Fibroblast of lung (primary cell): ENCODE data around the gene CFAP53. TPM values are rescaled to one million over a fixed set of nuclear protein-coding genes. Genes with fewer than 3 reads are reported as not detected.
"Not testable (repeated sequence)": the region's sequence is repeated elsewhere in the genome, so short reads cannot be mapped to it uniquely, and the experiment has no call there.

Experiments used
- DNase-seq, 2 donors: peaks; one replicate each; pipeline versions ENCODE4 v3.0.0 to v3.0.0-alpha.2; 2010; ENCODE audit warnings: low read depth in 2 of 2
- H2AFZ ChIP-seq: 2 replicates; pipeline ENCODE4 v1.5.1; 2012; ENCODE audit warnings: low read length, control low read depth, inconsistent platforms
- H3K27ac ChIP-seq: 2 replicates; pipeline ENCODE4 v1.5.1; 2011; ENCODE audit warnings: low read length, control low read depth; ENCODE audit not compliant: insufficient read depth
- H3K27me3 ChIP-seq: 2 replicates; pipeline ENCODE4 v1.5.1; 2011; ENCODE audit warnings: mild to moderate bottlenecking, low read length; ENCODE audit not compliant: control insufficient read depth, insufficient read depth
- H3K36me3 ChIP-seq: 2 replicates; pipeline ENCODE4 v1.5.1; 2011; ENCODE audit warnings: low read length; ENCODE audit not compliant: control insufficient read depth, insufficient read depth
- H3K4me1 ChIP-seq: 2 replicates; pipeline ENCODE4 v1.5.1; 2011; ENCODE audit warnings: low read length; ENCODE audit not compliant: control insufficient read depth, insufficient read depth; ENCODE audit errors: extremely low read depth
- H3K4me2 ChIP-seq: 2 replicates; pipeline ENCODE4 v1.5.1; 2011; ENCODE audit warnings: low read length, control low read depth; ENCODE audit not compliant: insufficient read depth; ENCODE audit errors: extremely low read depth
- H3K4me3 ChIP-seq, 4 experiments: fragments of 200-600 bp in 1 of 4; sonication (generic) in 1 of 4; replicated peaks in 1 of 4; 2 replicates each; pipeline ENCODE4 v1.5.1; 2011 to 2016; ENCODE audit warnings: low read length in 4 of 4, low read depth in 3 of 4, mild to moderate bottlenecking in 3 of 4, control low read depth in 2 of 4, inconsistent platforms in 1 of 4, mixed read lengths in 1 of 4; ENCODE audit not compliant: insufficient read depth in 1 of 4; ENCODE audit errors: control extremely low read depth in 1 of 4
- H3K79me2 ChIP-seq: 2 replicates; pipeline ENCODE4 v1.5.1; 2012; ENCODE audit warnings: mild to moderate bottlenecking, low read length, inconsistent platforms; ENCODE audit not compliant: control insufficient read depth, insufficient read depth
- H3K9ac ChIP-seq: 2 replicates; pipeline ENCODE4 v1.5.1; 2011; ENCODE audit warnings: mild to moderate bottlenecking, low read length, control low read depth; ENCODE audit not compliant: insufficient read depth
- H3K9me3 ChIP-seq: 2 replicates; pipeline ENCODE4 v1.5.1; 2012; ENCODE audit warnings: low read depth, low read length; ENCODE audit not compliant: control insufficient read depth, insufficient read depth
- H4K20me1 ChIP-seq: 2 replicates; pipeline ENCODE4 v1.5.1; 2011; ENCODE audit warnings: low read length; ENCODE audit not compliant: control insufficient read depth, insufficient read depth; ENCODE audit errors: extremely low read depth
- EZH2 ChIP-seq: IDR thresholded peaks from 2 replicates; pipeline ENCODE4 v1.5.1; 2012; ENCODE audit warnings: low read length, control low read depth, mild to moderate bottlenecking; ENCODE audit errors: missing control alignments
- polyA plus RNA-seq, 2 donors: library from polyadenylated mRNA; depleted of rRNA in 1 of 2; stranded (reverse) in 1 of 2; unstranded in 1 of 2; fragments of >200 nt; gene quantifications; 2 replicates each; pipeline ENCODE4 v1.2.1, GENCODE V29; 2011 to 2012; ENCODE audit warnings: missing spikeins in 1 of 2
- total RNA-seq: library from RNA; depleted of rRNA; stranded (reverse); fragments of >200 nt; gene quantifications from 2 replicates; pipeline ENCODE4 v1.2.1, GENCODE V29; 2014
- TF ChIP-seq, protein P1 (sequence below), 2 donors: IDR thresholded peaks in 1 of 2; conservative IDR thresholded peaks in 1 of 2; 1 replicate in 1 of 2; 2 replicates in 1 of 2; pipeline ENCODE4 v1.5.1; 2011 to 2012; ENCODE audit warnings: low read length in 2 of 2, control low read depth in 1 of 2, inconsistent platforms in 1 of 2, low read depth in 1 of 2, mild to moderate bottlenecking in 1 of 2

CFAP53 gene
- total and polyA plus RNA-seq, 2 donors (not counting 1 experiment from before 2014, with no cell fraction given) = 0.11 to 0.99 TPM

DNA sequence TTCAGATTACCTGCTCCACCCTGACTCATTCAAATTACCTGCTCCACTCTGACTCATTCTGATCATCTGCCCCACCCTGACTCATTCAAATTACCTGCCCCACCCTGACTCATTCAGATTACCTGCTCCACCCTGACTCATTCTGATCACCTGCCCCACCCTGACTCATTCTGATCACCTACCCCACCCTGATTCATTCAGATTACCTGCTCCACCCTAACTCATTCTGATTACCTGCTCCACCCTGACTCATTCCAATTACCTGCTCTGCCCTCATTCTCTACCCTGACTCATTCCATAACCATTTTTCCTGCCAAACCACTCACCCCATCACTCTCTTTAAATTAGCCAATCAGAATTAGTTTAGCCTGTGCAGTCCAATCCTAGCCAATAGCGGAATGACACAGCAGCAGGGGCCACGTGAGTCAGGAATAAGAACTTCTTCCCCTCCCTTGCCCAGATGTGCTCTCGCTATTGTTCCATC, 26.2 kb downstream of the CFAP53 start:
- H3K27ac ChIP-seq = no peak overlapping the region
- H3K4me2 ChIP-seq = no peak overlapping the region
- no peak overlapping the region for H2AFZ ChIP-seq
- DNase-seq = peak in 1 of 2 donors; percentile 15
- no peaks in the 10 kb centered on the region for H3K36me3 ChIP-seq
- H3K4me1 ChIP-seq = no peaks in the 10 kb centered on the region
- H3K79me2 ChIP-seq = no peaks in the 10 kb centered on the region
- H4K20me1 ChIP-seq = no peaks in the 10 kb centered on the region
- no peak overlapping the region for H3K9ac ChIP-seq
- no peak for TF ChIP-seq EZH2
- TF ChIP-seq, protein P1, sequence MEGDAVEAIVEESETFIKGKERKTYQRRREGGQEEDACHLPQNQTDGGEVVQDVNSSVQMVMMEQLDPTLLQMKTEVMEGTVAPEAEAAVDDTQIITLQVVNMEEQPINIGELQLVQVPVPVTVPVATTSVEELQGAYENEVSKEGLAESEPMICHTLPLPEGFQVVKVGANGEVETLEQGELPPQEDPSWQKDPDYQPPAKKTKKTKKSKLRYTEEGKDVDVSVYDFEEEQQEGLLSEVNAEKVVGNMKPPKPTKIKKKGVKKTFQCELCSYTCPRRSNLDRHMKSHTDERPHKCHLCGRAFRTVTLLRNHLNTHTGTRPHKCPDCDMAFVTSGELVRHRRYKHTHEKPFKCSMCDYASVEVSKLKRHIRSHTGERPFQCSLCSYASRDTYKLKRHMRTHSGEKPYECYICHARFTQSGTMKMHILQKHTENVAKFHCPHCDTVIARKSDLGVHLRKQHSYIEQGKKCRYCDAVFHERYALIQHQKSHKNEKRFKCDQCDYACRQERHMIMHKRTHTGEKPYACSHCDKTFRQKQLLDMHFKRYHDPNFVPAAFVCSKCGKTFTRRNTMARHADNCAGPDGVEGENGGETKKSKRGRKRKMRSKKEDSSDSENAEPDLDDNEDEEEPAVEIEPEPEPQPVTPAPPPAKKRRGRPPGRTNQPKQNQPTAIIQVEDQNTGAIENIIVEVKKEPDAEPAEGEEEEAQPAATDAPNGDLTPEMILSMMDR (conservative IDR thresholded peaks at IDR 0.05 in 1 of 2, IDR thresholded peaks at IDR 0.05 in 1 of 2; ENCODE audit: low read depth in 1 of 2, low read length in 2 of 2) = no peak
- no peak overlapping the region for H3K4me3 ChIP-seq
- H3K27me3 ChIP-seq = no peaks in the 10 kb centered on the region
- no peaks in the 10 kb centered on the region for H3K9me3 ChIP-seq

GRCh38 chr18:50232419-50232818, 33.9 kb downstream of the CFAP53 start:
- DNase-seq = no peak
- H3K4me1 ChIP-seq = no peaks in the 10 kb centered on the region
- H3K4me2 ChIP-seq = no peak overlapping the region
- no peak overlapping the region for H3K9ac ChIP-seq
- no peaks in the 10 kb centered on the region for H3K9me3 ChIP-seq
- no peaks in the 10 kb centered on the region for H4K20me1 ChIP-seq
- H3K27ac ChIP-seq = no peak overlapping the region
- H2AFZ ChIP-seq = no peak overlapping the region
- no peaks in the 10 kb centered on the region for H3K79me2 ChIP-seq
- H3K4me3 ChIP-seq = no peak overlapping the region
- H3K36me3 ChIP-seq = no peaks in the 10 kb centered on the region
- TF ChIP-seq, protein P1 (conservative IDR thresholded peaks at IDR 0.05 in 1 of 2, IDR thresholded peaks at IDR 0.05 in 1 of 2; ENCODE audit: low read depth in 1 of 2, low read length in 2 of 2) = no peak
- H3K27me3 ChIP-seq = no peaks in the 10 kb centered on the region

DNA sequence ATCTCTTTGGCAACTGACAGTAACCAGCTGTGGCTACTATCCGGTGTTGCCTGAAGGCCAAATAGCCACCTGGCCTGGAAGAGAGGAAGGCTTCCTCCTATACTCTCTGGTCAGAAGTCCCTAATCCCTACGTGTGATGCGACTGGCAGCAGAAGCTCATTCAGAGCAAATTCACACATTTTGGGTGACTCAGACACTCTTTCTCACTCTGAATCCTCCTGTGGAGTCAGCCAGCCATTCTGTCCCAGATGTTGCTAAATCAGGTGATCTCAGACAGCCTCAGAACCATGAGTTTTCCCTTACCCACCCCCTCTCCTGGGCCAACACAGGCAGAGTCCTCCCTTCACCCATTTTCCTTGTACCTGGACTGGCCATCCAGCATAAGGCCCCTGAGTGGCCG, 34.7 kb downstream of the CFAP53 start:
- Histone ChIP-seq H3K4me3 (no peak overlapping the region), H2AFZ (no peak overlapping the region), H3K36me3 (no peaks in the 10 kb centered on the region), H3K9ac (no peak overlapping the region), H3K27me3 (no peaks in the 10 kb centered on the region), H4K20me1 (no peaks in the 10 kb centered on the region), H3K27ac (no peak overlapping the region), H3K4me2 (no peak overlapping the region), H3K79me2 (no peaks in the 10 kb centered on the region), H3K4me1 (no peaks in the 10 kb centered on the region), H3K9me3 (no peaks in the 10 kb centered on the region)
- TF ChIP-seq, protein P1 (conservative IDR thresholded peaks at IDR 0.05 in 1 of 2, IDR thresholded peaks at IDR 0.05 in 1 of 2; ENCODE audit: low read depth in 1 of 2, low read length in 2 of 2) = no peak
- TF ChIP-seq EZH2 = no peak
- no peak for DNase-seq

GRCh38 chr18:50220249-50220648, 46.0 kb downstream of the CFAP53 start:
- not testable (repeated sequence) for DNase-seq, H3K36me3 ChIP-seq, H3K27me3 ChIP-seq

More at GRCh38 chr18:50220249-50220648, 46.0 kb downstream of the CFAP53 start:
- H2AFZ ChIP-seq, H3K4me1 ChIP-seq, H3K4me3 ChIP-seq, H4K20me1 ChIP-seq, H3K9ac ChIP-seq, H3K27ac ChIP-seq, H3K4me2 ChIP-seq, H3K9me3 ChIP-seq, H3K79me2 ChIP-seq: not testable (repeated sequence)
